Non-pigmented ciliary epithelial cell (primary cell): ENCODE results near the gene CELF4.

Experiments used
- DNase-seq: peaks from one replicate; pipeline ENCODE4 v3.0.0-alpha.2; 2010; ENCODE audit warnings: low read depth

CELF4 gene

GRCh38 chr18:37409878-37410277 lies 155.7 kb downstream of the CELF4 start:
- no peak for DNase-seq

GRCh38 chr18:37408676-37409265 lies 156.8 kb downstream of the CELF4 start:
- DNase-seq: no peak

- no peak for DNase-seq
These were observed 158.0 kb downstream of the CELF4 start for GRCh38 chr18:37407571-37407970.

GRCh38 chr18:37405772-37406171 lies 159.8 kb downstream of the CELF4 start:
- no peak for DNase-seq

GRCh38 chr18:37405229-37405628 lies 160.4 kb downstream of the CELF4 start:
- DNase-seq: no peak

DNA sequence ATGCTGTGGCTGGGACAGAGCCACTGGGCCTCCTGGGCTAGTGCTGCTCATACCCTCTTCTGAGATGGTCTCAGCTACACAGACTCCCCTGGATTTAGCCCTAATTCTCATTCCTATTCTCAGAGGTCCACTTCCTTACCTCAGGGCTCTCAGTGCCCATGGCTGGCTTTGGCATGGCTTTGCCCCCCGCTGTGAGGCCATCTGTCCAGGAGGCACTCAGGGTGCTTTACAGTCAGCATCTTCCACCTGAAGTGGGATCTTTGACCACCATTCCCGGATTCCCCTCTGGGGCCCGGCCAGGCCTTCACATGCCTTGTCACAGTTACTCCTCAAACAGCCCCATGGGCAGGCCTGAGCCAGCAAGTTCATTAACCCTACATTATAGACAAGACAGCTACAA lies 161.8 kb downstream of the CELF4 start:
- no peak for DNase-seq

DNA sequence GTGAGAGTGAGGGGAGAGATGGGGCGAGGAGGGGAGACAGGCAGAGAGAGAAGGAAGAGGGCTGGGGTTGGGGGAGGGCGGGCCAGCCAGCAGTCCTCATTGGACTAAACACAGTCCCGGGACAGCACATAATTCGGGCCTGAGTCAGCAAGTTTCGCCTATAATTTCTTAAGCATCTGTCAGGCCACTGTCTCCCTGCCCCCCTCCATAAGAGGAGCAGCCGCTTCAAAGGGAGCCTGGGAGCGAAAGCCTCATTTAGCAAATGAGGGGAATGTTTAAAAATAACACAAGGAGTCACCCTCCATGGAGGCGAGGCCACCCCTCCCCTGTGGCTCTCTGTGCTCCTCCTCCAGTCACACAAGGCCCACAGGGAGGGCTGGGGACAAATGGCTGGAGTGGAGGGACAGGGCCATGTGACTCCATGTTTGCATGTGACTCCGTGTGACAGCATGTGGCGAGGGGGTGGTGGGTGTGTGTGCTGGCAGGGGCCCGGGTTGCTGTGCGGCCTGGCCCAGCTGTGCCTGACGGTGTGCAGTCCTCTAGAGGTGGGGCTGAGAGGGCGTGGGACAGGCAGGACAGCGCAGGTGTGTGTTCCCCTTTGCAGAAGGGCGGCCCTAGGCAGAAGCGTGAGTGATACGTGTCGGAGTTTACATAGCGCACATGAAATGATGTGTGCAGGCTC lies 162.4 kb downstream of the CELF4 start:
- peak; percentile 50 for DNase-seq

- no peak for DNase-seq
These were observed 162.9 kb downstream of the CELF4 start for GRCh38 chr18:37402735-37403099.

DNA sequence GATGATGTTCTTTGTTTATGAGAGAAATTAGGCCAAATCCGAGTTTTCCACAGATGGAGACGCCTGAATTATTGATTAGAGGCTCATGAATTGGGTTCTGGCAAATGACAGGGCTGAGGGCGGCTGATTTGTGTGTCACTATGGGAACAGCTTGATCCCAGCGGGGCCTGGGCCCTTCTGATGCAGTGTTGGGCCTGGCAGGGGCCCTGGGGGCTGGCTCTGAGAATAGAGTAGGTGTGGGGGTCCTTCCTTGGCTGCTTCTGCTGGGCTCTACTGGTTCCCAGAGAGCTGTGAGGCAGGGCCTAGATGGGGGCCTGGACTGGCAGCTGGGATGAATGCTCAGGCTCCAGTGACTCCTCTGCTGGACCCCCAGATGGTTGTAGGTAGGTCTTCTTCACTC lies 164.8 kb downstream of the CELF4 start:
- no peak for DNase-seq

DNA sequence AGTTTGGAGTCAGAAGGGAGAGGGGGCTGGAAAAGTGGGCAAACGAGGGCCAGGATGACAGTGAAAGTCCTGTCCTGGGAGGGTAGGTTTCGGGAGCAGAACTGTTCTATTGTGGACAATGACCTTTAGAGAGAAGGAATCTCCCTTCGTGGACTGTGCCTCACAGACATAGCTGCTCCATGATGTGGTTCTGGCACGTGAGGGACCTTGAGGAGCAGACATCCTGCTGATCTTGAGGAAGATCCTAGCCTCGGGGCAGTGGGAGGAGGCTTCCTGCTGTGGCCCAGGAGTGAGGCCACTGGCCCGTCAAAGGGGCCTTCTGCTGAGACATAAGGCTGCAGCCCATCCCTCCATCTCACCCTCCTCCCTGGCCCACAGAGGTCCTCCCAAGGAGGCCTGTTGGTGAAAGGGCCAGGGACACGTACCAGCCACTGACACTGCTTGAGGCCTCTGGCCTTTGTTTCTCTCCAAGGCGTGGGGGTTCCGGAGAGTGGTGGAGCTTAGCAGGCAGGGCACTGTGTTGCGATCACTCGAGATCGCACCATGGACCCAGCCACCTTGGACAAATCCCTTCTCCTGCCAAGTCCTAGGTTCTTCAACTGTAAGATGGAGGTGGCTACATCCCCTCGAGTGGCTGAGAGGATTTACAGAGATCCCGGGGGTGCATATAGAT lies 167.2 kb downstream of the CELF4 start:
- DNase-seq: no peak

DNA sequence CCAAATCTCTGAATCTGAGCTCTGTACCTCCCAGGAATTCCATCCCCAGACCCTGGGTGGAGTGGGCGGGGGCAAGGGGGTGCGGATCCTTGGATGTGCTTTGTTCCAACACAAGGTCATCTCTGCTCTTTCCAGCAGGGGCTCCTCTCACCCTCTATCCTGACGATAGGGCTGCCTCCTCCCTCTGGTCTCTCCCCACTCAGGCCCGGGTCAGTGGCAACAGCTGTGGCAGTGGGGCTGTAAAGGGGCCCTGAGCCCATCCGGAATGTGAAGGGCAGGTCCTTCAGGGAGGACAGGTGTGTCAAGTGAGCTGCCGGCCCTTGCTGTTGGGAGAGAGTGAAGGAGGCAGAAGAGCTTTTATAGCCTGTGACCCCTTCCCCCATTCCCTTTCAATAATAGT lies 167.8 kb downstream of the CELF4 start:
- no peak for DNase-seq

DNA sequence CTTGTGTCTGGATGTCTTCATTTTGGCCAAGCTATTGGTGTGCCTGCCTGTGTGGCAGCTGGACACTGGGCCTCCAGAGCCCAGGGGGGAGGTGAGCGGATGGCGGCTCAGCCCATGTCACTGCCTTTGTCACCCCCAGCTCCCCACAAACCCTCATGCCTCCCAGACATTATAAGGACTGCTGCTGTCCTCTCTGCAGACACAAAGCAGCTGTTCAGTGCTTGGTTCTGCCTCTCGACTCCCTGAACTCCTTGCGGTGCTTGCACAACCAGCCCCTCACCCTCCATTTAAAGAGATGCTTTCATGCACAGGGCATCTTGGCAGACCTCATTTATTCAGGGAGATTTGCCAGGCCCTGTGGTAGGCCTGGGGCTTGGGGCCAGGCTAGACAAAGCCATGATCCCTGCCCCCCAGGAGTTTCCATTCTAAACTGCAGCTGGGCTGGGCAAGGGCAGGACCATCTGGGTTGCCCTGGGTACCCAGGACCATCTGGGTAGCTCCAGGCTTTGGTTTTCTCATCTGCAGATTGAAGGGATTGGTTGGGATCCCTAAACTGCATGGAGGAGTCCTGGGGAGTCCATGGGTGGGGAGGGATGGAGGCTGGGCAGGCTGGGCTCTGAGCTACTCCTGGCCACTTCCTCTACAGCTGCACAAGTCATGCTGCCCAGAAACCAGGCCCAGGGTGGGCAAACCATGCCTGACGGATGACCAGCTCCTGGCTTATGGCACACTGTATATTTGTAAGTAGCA lies 168.5 kb downstream of the CELF4 start:
- DNase-seq: no peak

- DNase-seq: no peak
These were observed 170.0 kb downstream of the CELF4 start for GRCh38 chr18:37395631-37396030.

- no peak for DNase-seq
These were observed 170.5 kb downstream of the CELF4 start for GRCh38 chr18:37395138-37395537.

DNA sequence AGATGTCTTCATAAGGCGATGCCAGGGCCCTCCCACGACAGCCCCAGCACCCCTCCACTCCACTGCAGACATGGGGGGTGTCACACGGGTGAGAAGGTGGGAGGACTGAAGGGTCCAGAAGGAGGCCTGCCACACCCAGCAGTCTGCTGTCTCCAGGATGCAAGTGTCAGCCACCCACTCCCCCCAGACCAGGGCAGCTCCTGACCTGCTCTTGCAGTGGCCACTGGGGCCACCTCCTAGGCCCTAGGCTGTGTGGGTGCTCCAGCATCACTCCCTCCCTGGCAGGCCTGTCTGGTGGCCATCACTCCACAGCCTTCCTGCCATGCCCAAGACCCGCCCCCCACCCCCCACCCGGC lies 171.0 kb downstream of the CELF4 start:
- DNase-seq: no peak

- no peak for DNase-seq
These were observed 171.5 kb downstream of the CELF4 start for GRCh38 chr18:37393945-37394609.

DNA sequence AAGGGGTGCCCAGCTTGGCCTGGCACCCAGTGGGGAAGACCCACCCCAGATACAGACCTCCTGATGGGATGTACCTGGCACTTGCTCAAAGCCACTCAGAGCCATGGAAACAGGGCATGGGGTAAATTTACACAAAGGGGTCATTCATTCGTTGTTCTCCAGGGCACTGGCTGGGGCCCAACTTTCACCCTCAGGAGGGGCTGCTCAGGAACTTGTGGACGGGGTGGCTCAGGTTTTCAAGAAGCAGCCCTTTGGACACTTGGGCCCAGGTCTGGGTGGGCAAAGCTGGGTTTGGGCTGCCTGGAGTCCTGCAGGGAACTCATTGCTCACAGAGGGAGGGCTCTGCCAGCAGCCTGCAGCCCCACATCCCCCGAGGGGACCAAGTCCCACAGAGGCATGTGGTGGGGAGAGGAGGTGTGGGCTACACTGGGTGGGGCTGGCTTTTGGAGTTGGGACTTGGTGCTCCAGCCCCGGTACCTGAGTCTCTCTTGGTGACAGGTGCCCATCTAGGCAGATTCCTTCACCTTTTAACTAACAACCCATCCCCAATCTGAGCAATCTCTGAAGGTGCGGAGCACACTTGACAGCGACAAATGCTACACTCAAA lies 172.3 kb downstream of the CELF4 start:
- DNase-seq: no peak

DNA sequence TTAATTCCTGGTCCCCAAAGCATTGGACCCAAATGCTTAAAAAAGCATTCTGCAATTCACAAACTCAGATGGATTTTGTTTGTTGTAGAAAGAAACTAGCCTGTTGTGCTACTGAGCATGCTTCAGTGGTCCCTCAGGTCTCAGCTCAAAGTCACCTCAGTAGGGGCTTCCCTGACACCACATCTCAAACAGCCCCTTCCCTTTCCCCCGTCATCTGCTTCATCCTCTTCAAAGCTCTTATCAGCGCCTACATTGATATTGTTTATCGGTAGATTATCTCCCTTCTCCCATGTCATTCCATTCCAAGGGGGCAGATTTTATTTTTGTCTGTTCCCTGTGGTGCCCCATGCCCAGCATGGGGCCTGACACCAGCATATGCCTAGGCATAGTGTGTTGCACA lies 172.9 kb downstream of the CELF4 start:
- DNase-seq: no peak

GRCh38 chr18:37391698-37392548 lies 173.7 kb downstream of the CELF4 start:
- DNase-seq: no peak

GRCh38 chr18:37391156-37391555 lies 174.4 kb downstream of the CELF4 start:
- DNase-seq: no peak

- DNase-seq: no peak
These were observed 174.9 kb downstream of the CELF4 start for GRCh38 chr18:37390687-37391086.
